Body of pancreas (tissue), 4 donors: Measurements from ENCODE around the gene FGF8.

Experiments used
- CTCF ChIP-seq, 7 experiments: fragments of 450-650 bp in 4 of 7; fragments of 200-600 bp in 3 of 7; sonication (generic) in 3 of 7; IDR thresholded peaks; one replicate each; pipeline ENCODE4 v1.5.1; 2016 to 2019; ENCODE audit warnings: antibody characterized with exemption in 7 of 7
- POLR2A ChIP-seq, 3 donors: fragments of 450-650 bp; IDR thresholded peaks; one replicate each; pipeline ENCODE4 v1.6.1; 2016; ENCODE audit warnings: antibody characterized with exemption in 3 of 3, mild to moderate bottlenecking in 2 of 3

DNA sequence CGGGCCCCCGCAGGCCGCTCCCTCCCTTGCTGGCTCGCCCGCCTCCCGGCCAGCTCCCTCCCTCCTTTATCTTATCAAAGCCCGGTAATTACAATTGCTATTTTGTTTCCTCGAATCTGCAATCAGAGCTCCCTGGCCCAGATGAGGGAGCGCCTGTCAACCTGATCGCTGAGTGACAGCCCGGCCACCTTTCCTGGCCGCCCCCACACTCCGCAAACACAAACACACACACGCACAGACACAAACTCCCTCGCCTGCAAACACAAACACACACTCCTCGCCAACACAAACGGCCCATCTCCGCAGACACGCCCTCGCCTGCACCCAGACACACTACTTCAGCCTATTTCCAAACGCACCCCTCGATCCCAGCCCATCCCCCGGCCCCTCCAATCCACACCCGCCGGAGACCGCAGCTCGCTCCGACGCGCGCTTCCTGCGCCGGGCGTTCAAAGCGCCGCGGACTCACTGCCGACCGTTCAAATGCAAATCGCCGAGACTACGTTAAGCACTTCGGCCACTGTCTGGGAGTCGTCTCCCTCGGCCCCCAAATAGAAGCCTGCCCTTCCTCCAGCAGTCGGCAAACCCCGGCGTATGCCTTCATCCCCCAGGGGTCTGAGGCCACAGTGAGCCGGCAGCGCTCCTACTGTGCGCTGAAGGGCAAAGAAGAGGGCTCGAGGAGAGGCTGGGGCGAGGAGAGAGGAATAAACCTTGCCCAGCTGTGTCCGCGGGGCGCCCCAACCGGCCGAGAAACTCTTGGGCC, 3.0 kb upstream of the FGF8 start:
- TF ChIP-seq CTCF (IDR thresholded peaks at IDR 0.05) (peak in 1 of 7 experiments; percentile 3), POLR2A (IDR thresholded peaks at IDR 0.05) (no peak)
